Skeletal muscle satellite cell (primary cell): ENCODE data around the gene AATF.
A peak's percentile ranks its signal among the peaks of the same experiment; 100 is the strongest.

Experiments used
- H3K27me3 ChIP-seq: 2 replicates; pipeline ENCODE4 v1.7.0; 2013; ENCODE audit warnings: low read length; ENCODE audit not compliant: control insufficient read depth, insufficient read depth
- H3K36me3 ChIP-seq: 2 replicates; pipeline ENCODE4 v1.7.0; 2013; ENCODE audit warnings: mild to moderate bottlenecking, control low read depth, low read length; ENCODE audit not compliant: insufficient read depth
- H3K4me1 ChIP-seq: 2 replicates; pipeline ENCODE4 v1.7.0; 2013; ENCODE audit warnings: low read length; ENCODE audit not compliant: control insufficient read depth, insufficient read depth
- H3K4me2 ChIP-seq: 2 replicates; pipeline ENCODE4 v1.7.0; 2013; ENCODE audit warnings: mild to moderate bottlenecking, low read length
- H3K4me3 ChIP-seq: 2 replicates; pipeline ENCODE4 v1.7.0; 2013; ENCODE audit warnings: low read length
- H3K9ac ChIP-seq: 2 replicates; pipeline ENCODE4 v1.7.0; 2013; ENCODE audit warnings: mild to moderate bottlenecking, low read depth, low read length, moderate library complexity
- H3K9me3 ChIP-seq: replicated peaks from 2 replicates; pipeline ENCODE4 v1.7.0; 2013; ENCODE audit warnings: mild to moderate bottlenecking, control low read depth, low read length

The AATF gene

GRCh38 chr17:37059493-37059892 lies 110.7 kb downstream of the AATF start:
- H3K4me2 ChIP-seq: no peak overlapping the region
- no peak overlapping the region for H3K4me3 ChIP-seq
- H3K27me3 ChIP-seq: peaks cover 8% of the 10 kb centered on the region
- H3K4me1 ChIP-seq: peaks cover 7% of the 10 kb centered on the region
- H3K36me3 ChIP-seq: peaks cover 14% of the 10 kb centered on the region
- H3K9me3 ChIP-seq: no peaks in the 10 kb centered on the region
- H3K9ac ChIP-seq: no peak overlapping the region

- peaks cover 14% of the 10 kb centered on the region for H3K27me3 ChIP-seq
Measured at GRCh38 chr17:37060094-37060493, 111.3 kb downstream of the AATF start.

GRCh38 chr17:37060928-37061327 lies 112.2 kb downstream of the AATF start:
- Histone ChIP-seq H3K27me3 (peaks cover 19% of the 10 kb centered on the region), H3K4me3 (no peak overlapping the region), H3K36me3 (peaks cover 11% of the 10 kb centered on the region), H3K4me2 (no peak overlapping the region), H3K9ac (no peak overlapping the region), H3K4me1 (peaks cover 7% of the 10 kb centered on the region), H3K9me3 (no peaks in the 10 kb centered on the region)

More at GRCh38 chr17:37060094-37060493, 111.3 kb downstream of the AATF start:
- Histone ChIP-seq H3K4me2 (no peak overlapping the region), H3K36me3 (peaks cover 11% of the 10 kb centered on the region), H3K4me1 (peaks cover 7% of the 10 kb centered on the region), H3K9me3 (no peaks in the 10 kb centered on the region), H3K9ac (no peak overlapping the region), H3K4me3 (no peak overlapping the region)

- H3K4me3 ChIP-seq: no peak overlapping the region
- H3K9me3 ChIP-seq: no peaks in the 10 kb centered on the region
- no peak overlapping the region for H3K9ac ChIP-seq
- peaks cover 25% of the 10 kb centered on the region for H3K27me3 ChIP-seq
- peaks cover 4% of the 10 kb centered on the region for H3K36me3 ChIP-seq
- H3K4me1 ChIP-seq: peaks cover 7% of the 10 kb centered on the region
- peak overlapping the region; percentile 61 for H3K4me2 ChIP-seq
Measured at GRCh38 chr17:37062021-37062420, 113.3 kb downstream of the AATF start.

- H3K4me1 ChIP-seq: peaks cover 20% of the 10 kb centered on the region
- H3K4me3 ChIP-seq: no peak overlapping the region
- no peaks in the 10 kb centered on the region for H3K9me3 ChIP-seq
- H3K27me3 ChIP-seq: peaks cover 36% of the 10 kb centered on the region
- no peaks in the 10 kb centered on the region for H3K36me3 ChIP-seq
- no peak overlapping the region for H3K4me2 ChIP-seq
- no peak overlapping the region for H3K9ac ChIP-seq
Measured at GRCh38 chr17:37064206-37064605, 115.5 kb downstream of the AATF start.

- Histone ChIP-seq H3K9me3 (no peaks in the 10 kb centered on the region), H3K9ac (no peak overlapping the region), H3K4me3 (no peak overlapping the region), H3K36me3 (no peaks in the 10 kb centered on the region), H3K4me1 (peaks cover 20% of the 10 kb centered on the region), H3K27me3 (peaks cover 40% of the 10 kb centered on the region), H3K4me2 (no peak overlapping the region)
Measured at GRCh38 chr17:37064956-37065355, 116.2 kb downstream of the AATF start.

- Histone ChIP-seq H3K27me3 (peaks cover 40% of the 10 kb centered on the region), H3K4me2 (no peak overlapping the region), H3K9ac (no peak overlapping the region), H3K4me3 (no peak overlapping the region), H3K9me3 (no peaks in the 10 kb centered on the region), H3K36me3 (no peaks in the 10 kb centered on the region), H3K4me1 (peaks cover 20% of the 10 kb centered on the region)
Measured at GRCh38 chr17:37065486-37066321, 117.0 kb downstream of the AATF start.

GRCh38 chr17:37066322-37067255 lies 117.8 kb downstream of the AATF start:
- peaks cover 20% of the 10 kb centered on the region for H3K4me1 ChIP-seq
- H3K4me2 ChIP-seq: no peak overlapping the region
- H3K36me3 ChIP-seq: no peaks in the 10 kb centered on the region
- no peak overlapping the region for H3K4me3 ChIP-seq
- peaks cover 46% of the 10 kb centered on the region for H3K27me3 ChIP-seq
- H3K9me3 ChIP-seq: no peaks in the 10 kb centered on the region
- no peak overlapping the region for H3K9ac ChIP-seq

- peak overlapping the region; percentile 34 for H3K4me3 ChIP-seq
- peaks cover 16% of the 10 kb centered on the region for H3K4me1 ChIP-seq
- H3K9ac ChIP-seq: no peak overlapping the region
- peak overlapping the region; percentile 66 for H3K4me2 ChIP-seq
- peaks cover 48% of the 10 kb centered on the region for H3K27me3 ChIP-seq
- H3K9me3 ChIP-seq: no peaks in the 10 kb centered on the region
- no peaks in the 10 kb centered on the region for H3K36me3 ChIP-seq
Measured at GRCh38 chr17:37067555-37068111, 118.9 kb downstream of the AATF start.

GRCh38 chr17:37068266-37068665 lies 119.5 kb downstream of the AATF start:
- Histone ChIP-seq H3K4me2 (peak overlapping the region; percentile 66), H3K4me1 (peaks cover 16% of the 10 kb centered on the region), H3K9me3 (no peaks in the 10 kb centered on the region), H3K27me3 (peaks cover 48% of the 10 kb centered on the region), H3K9ac (no peak overlapping the region), H3K36me3 (no peaks in the 10 kb centered on the region), H3K4me3 (peak overlapping the region; percentile 34)

- H3K27me3 ChIP-seq: peaks cover 44% of the 10 kb centered on the region
- H3K9me3 ChIP-seq: no peaks in the 10 kb centered on the region
- no peaks in the 10 kb centered on the region for H3K36me3 ChIP-seq
- H3K4me3 ChIP-seq: no peak overlapping the region
- no peak overlapping the region for H3K4me2 ChIP-seq
- H3K9ac ChIP-seq: no peak overlapping the region
- peaks cover 16% of the 10 kb centered on the region for H3K4me1 ChIP-seq
Measured at GRCh38 chr17:37069087-37069486, 120.3 kb downstream of the AATF start.
